ENCODE results near the gene PDGFD. TPM values are rescaled to one million over a fixed set of nuclear protein-coding genes. Genes with fewer than 3 reads are reported as not detected.

Gene PDGFD
- total RNA-seq, 1 donor from 2014 or later, result 37.1 TPM

- DNase-seq (ENCODE audit: low spot score), result no peak
These were observed 204.5 kb downstream of the PDGFD start for GRCh38 chr11:103959279-103959942.

- DNase-seq (ENCODE audit: low spot score), result no peak
These were observed 205.3 kb downstream of the PDGFD start for GRCh38 chr11:103958475-103959215.

GRCh38 chr11:103953797-103954486 lies 210.0 kb downstream of the PDGFD start:
- no peak for DNase-seq (ENCODE audit: low spot score)

- DNase-seq (ENCODE audit: low spot score), result no peak
These were observed 214.2 kb downstream of the PDGFD start for GRCh38 chr11:103949781-103950180.

GRCh38 chr11:103948187-103948763 lies 215.7 kb downstream of the PDGFD start:
- no peak for DNase-seq (ENCODE audit: low spot score)

DNA sequence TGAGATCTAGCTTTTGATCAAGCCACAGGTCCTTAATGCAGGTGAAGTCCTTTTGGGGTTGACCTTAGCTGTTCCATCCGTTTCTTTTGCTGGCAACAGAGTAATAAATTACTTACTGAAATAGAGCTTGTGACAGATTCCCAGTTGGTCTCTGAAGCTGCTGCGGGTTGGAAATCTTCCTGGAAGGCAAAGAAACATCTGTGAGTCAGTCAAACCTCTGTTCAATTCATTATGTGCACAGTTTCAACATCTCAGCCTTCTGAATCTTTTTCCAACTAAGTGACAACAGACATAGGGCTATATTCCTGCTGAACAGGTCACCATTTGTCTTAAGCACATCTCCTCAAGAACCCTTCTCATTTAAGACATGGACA lies 216.4 kb downstream of the PDGFD start:
- DNase-seq (ENCODE audit: low spot score), result no peak

DNA sequence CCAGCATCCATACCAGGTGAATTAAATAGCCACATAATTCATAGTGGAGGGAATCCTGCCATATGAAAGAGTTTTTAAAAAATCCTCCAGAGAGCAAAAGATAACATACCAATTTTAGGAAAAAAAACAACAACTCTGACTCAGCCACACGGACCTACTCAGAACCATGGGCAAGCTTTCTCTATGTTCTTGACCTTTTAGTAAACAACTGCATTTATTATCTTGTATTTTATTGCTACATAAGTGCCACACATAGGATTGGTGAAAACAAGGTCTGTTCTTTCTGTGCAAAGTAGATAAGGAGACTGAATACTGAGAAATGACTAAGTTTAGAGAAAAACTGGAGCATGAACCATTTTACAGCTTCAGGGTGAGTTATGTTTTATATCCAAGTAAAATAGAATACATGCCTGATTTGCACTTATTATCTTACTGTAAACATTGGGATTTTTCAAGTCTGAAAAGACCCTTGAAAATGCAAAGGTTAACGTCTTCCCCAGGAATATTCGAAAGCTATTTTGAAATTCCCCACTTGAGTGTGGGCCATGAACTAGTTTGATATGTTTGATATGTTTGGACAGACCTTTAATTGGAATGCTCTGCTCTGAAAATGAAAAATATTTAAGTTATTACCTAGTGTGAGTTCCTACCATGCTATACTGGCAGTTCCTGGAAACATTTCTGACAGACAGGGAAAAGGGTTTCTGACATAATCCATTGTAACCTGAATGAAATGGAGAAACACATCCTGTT lies 217.0 kb downstream of the PDGFD start:
- DNase-seq (ENCODE audit: low spot score), result no peak

GRCh38 chr11:103944251-103944940 lies 219.6 kb downstream of the PDGFD start:
- DNase-seq (ENCODE audit: low spot score), result no peak

DNA sequence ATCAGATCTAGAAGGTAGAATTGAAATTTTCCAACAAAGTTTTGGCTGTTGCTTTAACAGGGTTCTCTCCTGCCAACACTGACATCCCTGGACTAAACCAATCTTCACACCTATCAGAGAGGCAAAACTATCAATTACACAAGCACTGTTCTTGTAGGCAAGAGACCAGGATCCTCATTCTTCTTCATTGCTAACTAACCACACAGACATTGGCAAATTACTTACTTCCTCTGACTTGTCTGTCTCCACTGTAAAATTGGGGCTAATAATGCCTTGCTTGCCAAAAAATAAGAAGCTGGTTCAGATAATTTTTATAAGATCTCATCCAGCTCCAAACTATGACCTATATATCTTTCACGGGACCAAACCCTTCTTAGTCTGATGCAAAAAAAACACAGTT lies 221.3 kb downstream of the PDGFD start:
- no peak for DNase-seq (ENCODE audit: low spot score)

GRCh38 chr11:103940551-103940950 lies 223.4 kb downstream of the PDGFD start:
- no peak for DNase-seq (ENCODE audit: low spot score)

- no peak for DNase-seq (ENCODE audit: low spot score)
These were observed 224.3 kb downstream of the PDGFD start for GRCh38 chr11:103939694-103940093.

GRCh38 chr11:103936059-103936458 lies 227.9 kb downstream of the PDGFD start:
- no peak for DNase-seq (ENCODE audit: low spot score)

DNA sequence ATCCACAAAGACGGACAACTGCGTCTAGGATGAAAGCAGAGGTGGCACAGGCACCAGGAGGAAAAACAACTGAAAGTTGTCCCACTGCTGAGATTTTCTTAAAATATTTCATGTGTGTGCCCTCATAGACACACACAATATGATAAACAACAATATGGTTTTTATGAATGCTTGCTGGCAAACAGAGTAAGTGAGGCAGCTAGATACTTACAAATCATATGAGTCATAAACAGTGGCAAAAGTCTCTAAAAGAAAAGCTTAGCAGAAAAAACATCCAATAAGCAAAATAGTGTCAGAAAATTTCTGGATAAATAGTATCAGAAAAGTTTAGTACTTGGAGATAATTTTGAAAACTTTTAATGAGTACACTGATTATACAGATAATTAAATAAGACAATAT lies 228.7 kb downstream of the PDGFD start:
- DNase-seq (ENCODE audit: low spot score), result no peak

- no peak for DNase-seq (ENCODE audit: low spot score)
These were observed 234.6 kb downstream of the PDGFD start for GRCh38 chr11:103929170-103929903.

- DNase-seq (ENCODE audit: low spot score), result no peak
These were observed 235.2 kb downstream of the PDGFD start for GRCh38 chr11:103928802-103929161.

- DNase-seq (ENCODE audit: low spot score), result no peak
These were observed 235.7 kb downstream of the PDGFD start for GRCh38 chr11:103928040-103928801.

GRCh38 chr11:103927535-103927934 lies 236.4 kb downstream of the PDGFD start:
- DNase-seq (ENCODE audit: low spot score), result no peak

DNA sequence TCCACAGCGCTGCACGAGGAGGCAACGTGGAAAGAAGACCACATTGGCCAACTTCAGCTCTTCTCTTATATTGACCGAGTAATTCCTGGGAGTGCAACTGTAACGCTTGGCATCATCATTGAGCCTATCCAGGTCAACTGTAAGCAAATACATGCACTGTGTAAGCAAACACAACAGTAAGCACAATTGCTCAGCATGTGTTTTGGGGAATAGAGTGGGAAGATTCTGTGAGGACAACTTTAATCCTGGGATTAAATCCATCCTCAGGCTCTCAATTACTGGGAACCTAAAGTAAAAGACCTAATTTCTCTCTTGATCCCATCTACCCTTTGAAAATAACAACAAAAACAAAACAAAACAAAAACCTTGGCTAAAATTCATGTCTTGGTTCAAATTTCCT lies 237.0 kb downstream of the PDGFD start:
- no peak for DNase-seq (ENCODE audit: low spot score)

All from mesenteric fat pad (tissue), 1 donor.